ENCODE measurements around the gene CBX5. TPM values are rescaled to one million over a fixed set of nuclear protein-coding genes. Genes with fewer than 3 reads are reported as not detected.

Gene CBX5
- total and polyA plus RNA-seq, 2 of the 8 experiments (the other 6 are each of a cell fraction or from before 2014, with no cell fraction given) = 62.4 to 231 TPM

GRCh38 chr12:54187075-54187474 is 92.8 kb downstream of the CBX5 start (continued):
- no peak for TF ChIP-seq KDM1A (IDR thresholded peaks at IDR 0.05; ENCODE audit: borderline replicate concordance, low read length)
- no peak for TF ChIP-seq BRCA1 (IDR thresholded peaks at IDR 0.05; ENCODE audit: low read depth, low read length)
- TF ChIP-seq CTBP2 (IDR thresholded peaks at IDR 0.05; ENCODE audit: borderline replicate concordance, insufficient read depth, insufficient read length, low read length) = no peak
- no peak for TF ChIP-seq BACH1 (IDR thresholded peaks at IDR 0.05; ENCODE audit: low read length)
- no peak for TF ChIP-seq TEAD4 (IDR thresholded peaks at IDR 0.05; ENCODE audit: low read depth, low read length)
- TF ChIP-seq POLR2AphosphoS5 (IDR thresholded peaks at IDR 0.05; ENCODE audit: low read depth, low read length) = no peak
